Muscle layer of duodenum (tissue), 2 donors: ENCODE results near the gene FBXO7.

Experiments used
- H3K27ac ChIP-seq: one replicate; pipeline ENCODE4 v1.7.0; 2013; ENCODE audit warnings: mild to moderate bottlenecking, low read length
- H3K27me3 ChIP-seq: one replicate; pipeline ENCODE4 v1.7.0; 2013; ENCODE audit warnings: low read depth, mild to moderate bottlenecking, control low read depth, low read length
- H3K36me3 ChIP-seq, 2 donors: one replicate each; pipeline ENCODE4 v1.7.0; 2013; ENCODE audit warnings: low read length in 2 of 2, control low read depth in 1 of 2, mild to moderate bottlenecking in 1 of 2; ENCODE audit not compliant: insufficient read depth in 2 of 2, control insufficient read depth in 1 of 2
- H3K4me1 ChIP-seq, 2 donors: one replicate each; pipeline ENCODE4 v1.7.0; 2013; ENCODE audit warnings: low read length in 2 of 2, mild to moderate bottlenecking in 2 of 2, control low read depth in 1 of 2, moderate library complexity in 1 of 2; ENCODE audit not compliant: insufficient read depth in 2 of 2, control insufficient read depth in 1 of 2
- H3K4me3 ChIP-seq, 2 donors: one replicate each; pipeline ENCODE4 v1.7.0; 2013; ENCODE audit warnings: low read length in 2 of 2, low read depth in 1 of 2, mild to moderate bottlenecking in 1 of 2
- H3K9me3 ChIP-seq, 2 donors: one replicate each; pipeline ENCODE4 v1.7.0; 2013; ENCODE audit warnings: low read length in 2 of 2, control low read depth in 1 of 2, mild to moderate bottlenecking in 1 of 2; ENCODE audit not compliant: control insufficient read depth in 1 of 2
- donor health status: healthy.

FBXO7 gene

DNA sequence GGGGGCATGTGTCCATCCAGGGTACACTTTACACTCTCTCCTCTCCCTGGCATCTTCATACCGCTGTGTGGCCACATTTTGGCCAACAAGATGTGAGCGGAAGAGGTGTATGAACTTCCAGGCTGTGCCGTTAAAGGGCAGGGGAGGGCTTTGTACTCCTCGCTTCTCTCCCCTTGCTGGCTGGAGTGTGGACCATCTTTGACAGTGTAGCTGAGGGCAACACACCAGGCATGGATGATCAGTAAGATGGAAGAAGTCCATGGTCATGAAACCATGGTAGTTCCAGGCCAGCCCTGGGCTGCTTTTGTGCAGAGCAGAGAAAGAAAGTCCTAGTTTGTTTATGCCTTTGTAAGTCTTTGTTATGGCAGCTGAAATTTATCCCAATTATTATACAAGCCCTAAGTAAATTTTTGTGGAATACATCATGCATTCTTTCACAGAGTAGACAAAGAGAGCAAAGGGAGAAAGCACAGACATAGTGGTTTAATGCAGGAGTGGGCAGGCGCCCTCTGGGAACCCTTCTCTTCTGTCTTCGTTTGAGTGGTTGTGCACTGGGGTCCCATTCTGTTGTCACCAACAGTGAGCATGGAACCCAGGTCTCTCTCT is 70.4 kb downstream of the FBXO7 start:
- peaks cover 3 to 13% of the 10 kb centered on the region in 2 donors for H3K4me1 ChIP-seq
- no peaks in the 10 kb centered on the region for H3K9me3 ChIP-seq
- H3K36me3 ChIP-seq, result no peaks in the 10 kb centered on the region
- no peak overlapping the region for H3K27ac ChIP-seq
- H3K27me3 ChIP-seq, result no peaks in the 10 kb centered on the region
- H3K4me3 ChIP-seq, result no peak overlapping the region

DNA sequence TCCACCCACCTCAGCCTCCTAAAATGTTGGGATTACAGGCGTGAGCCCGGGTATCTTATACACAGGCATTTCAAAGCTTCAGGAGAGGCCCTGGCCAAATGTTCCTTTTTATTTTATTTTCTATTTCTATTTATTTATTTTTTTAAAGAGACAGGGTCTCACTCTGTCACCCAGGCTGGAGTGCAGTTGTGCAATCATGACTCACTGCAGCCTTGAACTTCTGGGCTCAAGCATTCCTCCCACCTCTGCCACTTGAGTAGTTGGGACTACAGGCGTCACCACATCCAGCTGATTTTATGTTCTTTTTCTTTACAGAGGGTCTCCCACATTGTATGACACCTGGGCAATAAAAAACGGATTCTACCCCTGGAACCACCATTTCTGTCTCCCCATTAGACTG is 71.2 kb downstream of the FBXO7 start:
- H3K9me3 ChIP-seq, result no peaks in the 10 kb centered on the region
- H3K27ac ChIP-seq, result peak overlapping the region; percentile 1
- H3K4me3 ChIP-seq, result no peak overlapping the region

DNA sequence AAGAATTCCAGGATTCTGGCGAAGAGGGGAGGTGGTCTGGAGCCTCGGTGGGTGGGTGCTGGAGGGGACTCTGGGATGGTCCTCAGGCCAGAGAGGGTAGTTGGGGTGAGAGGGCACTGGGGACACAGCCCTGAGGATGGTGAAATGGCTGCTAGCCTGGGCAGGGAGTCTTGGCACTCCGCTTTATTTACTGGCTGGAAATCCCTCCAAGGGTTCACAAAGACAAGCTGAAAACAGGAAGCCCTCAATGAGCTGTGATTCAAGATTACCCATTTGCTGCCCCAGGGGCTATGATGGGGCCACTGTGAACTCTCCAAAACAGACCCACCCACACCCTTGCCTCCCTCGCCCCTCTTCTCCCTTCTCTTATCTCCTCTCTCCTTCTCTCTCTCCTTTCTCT is 71.9 kb downstream of the FBXO7 start:
- no peaks in the 10 kb centered on the region for H3K27me3 ChIP-seq
- H3K27ac ChIP-seq, result peak overlapping the region; percentile 1
- peaks cover 3 to 11% of the 10 kb centered on the region in 2 donors for H3K4me1 ChIP-seq

More for the DNA sequence above, 71.2 kb downstream of the FBXO7 start:
- Histone ChIP-seq H3K27me3 (no peaks in the 10 kb centered on the region), H3K36me3 (no peaks in the 10 kb centered on the region), H3K4me1 (peaks cover 3 to 11% of the 10 kb centered on the region in 2 donors)

DNA sequence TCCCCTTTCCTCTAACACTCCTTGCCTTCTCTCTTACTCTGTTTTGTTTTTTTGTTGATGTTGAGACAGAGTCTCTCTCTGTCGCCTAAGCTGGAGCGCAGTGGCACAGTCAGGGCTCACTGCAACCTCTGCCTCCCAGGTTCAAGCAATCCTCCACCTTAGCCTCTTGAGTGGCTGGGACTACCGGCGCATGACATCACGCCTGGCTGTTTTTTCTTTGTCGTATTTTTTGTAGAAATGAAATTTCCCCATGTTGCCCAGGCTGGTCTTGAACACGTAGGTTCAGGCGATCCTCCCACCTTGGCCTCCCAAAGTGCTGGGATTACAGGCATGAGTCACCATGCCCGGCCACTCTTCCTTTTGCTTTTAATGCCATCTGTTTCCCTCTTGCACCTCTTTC is 72.3 kb downstream of the FBXO7 start:
- Histone ChIP-seq H3K4me1 (peaks cover 3 to 7% of the 10 kb centered on the region in 2 donors), H3K4me3 (no peak overlapping the region), H3K36me3 (no peaks in the 10 kb centered on the region), H3K27me3 (no peaks in the 10 kb centered on the region), H3K9me3 (no peaks in the 10 kb centered on the region), H3K27ac (no peak overlapping the region)

More for the DNA sequence above, 71.9 kb downstream of the FBXO7 start:
- Histone ChIP-seq H3K4me3 (no peak overlapping the region), H3K36me3 (no peaks in the 10 kb centered on the region), H3K9me3 (no peaks in the 10 kb centered on the region)

DNA sequence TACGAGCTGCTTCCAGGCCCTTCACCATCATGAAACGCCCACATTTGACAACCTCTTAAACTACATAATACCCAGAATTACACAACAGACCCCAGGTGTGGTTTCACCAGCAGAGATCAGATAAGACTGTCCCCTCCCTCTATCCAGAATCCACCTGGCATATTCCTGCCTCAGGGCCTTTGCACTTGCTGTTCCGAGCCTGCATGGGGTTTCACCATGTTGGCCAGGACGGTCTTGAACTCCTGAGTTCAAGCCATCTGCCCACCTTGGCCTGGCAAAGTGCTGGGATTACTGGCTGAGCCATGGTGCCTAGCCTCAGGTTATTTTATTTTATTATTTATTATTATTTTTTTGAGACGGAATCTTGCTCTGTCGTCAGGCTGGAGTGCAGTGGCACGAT is 73.4 kb downstream of the FBXO7 start:
- H3K9me3 ChIP-seq, result no peaks in the 10 kb centered on the region
- peaks cover 0 to 4% of the 10 kb centered on the region in 2 donors for H3K4me1 ChIP-seq
- H3K36me3 ChIP-seq, result no peaks in the 10 kb centered on the region
- H3K4me3 ChIP-seq, result no peak overlapping the region
- no peaks in the 10 kb centered on the region for H3K27me3 ChIP-seq
- H3K27ac ChIP-seq, result no peak overlapping the region
